Thymus (tissue), 11 donors: ENCODE data around the gene RUSF1. TPM values are rescaled to one million over a fixed set of nuclear protein-coding genes. Genes with fewer than 3 reads are reported as not detected.

Source experiments
- DNase-seq, 9 donors: peaks; one replicate each; pipeline ENCODE4 v3.0.0-alpha.2; 2013; ENCODE audit warnings: low spot score in 9 of 9, low read depth in 6 of 9, missing footprints in 1 of 9
- H3K27ac ChIP-seq, 2 donors: one replicate each; pipeline ENCODE4 v1.5.1; 2013; ENCODE audit warnings: control low read depth in 1 of 2, low read depth in 1 of 2, low read length in 1 of 2, mild to moderate bottlenecking in 1 of 2, moderate library complexity in 1 of 2
- H3K27me3 ChIP-seq, 2 donors: one replicate each; pipeline ENCODE4 v1.5.1; 2013; ENCODE audit warnings: low read length in 1 of 2; ENCODE audit not compliant: control insufficient read depth in 2 of 2, insufficient read depth in 1 of 2
- H3K36me3 ChIP-seq, 2 donors: one replicate each; pipeline ENCODE4 v1.5.1; 2013; ENCODE audit warnings: low read length in 1 of 2, mild to moderate bottlenecking in 1 of 2, moderate library complexity in 1 of 2; ENCODE audit not compliant: control insufficient read depth in 2 of 2, insufficient read depth in 2 of 2
- H3K4me1 ChIP-seq, 2 donors: one replicate each; pipeline ENCODE4 v1.5.1; 2013; ENCODE audit warnings: low read length in 2 of 2; ENCODE audit not compliant: control insufficient read depth in 2 of 2, insufficient read depth in 2 of 2
- H3K4me3 ChIP-seq, 2 donors: one replicate each; pipeline ENCODE4 v1.5.1; 2013; ENCODE audit warnings: low read length in 2 of 2, control low read depth in 1 of 2, mild to moderate bottlenecking in 1 of 2
- H3K9me3 ChIP-seq, 2 donors: one replicate each; pipeline ENCODE4 v1.5.1; 2013; ENCODE audit warnings: low read length in 1 of 2, mild to moderate bottlenecking in 1 of 2; ENCODE audit not compliant: control insufficient read depth in 2 of 2, insufficient read depth in 1 of 2
- WGBS: extraction: QIAGEN DNeasy Blood & Tissue Kit; methylation state at CpG from one replicate; pipeline ENCODE4 v1.1.7; 2013; 5-methylcytosine and 5-hydroxymethylcytosine counted together
- polyA plus RNA-seq: library from polyadenylated mRNA; stranded (reverse); fragments of 200-250 nt; gene quantifications from one replicate; pipeline ENCODE4 v1.2.3, GENCODE V29; 2013
- total RNA-seq: library from RNA; stranded (reverse); fragments of 120-200 nt; gene quantifications from one replicate; pipeline ENCODE4 v1.2.4, GENCODE V29; 2013
- donor health status: healthy.

Gene RUSF1
- total and polyA plus RNA-seq, 2 donors: 20.8 to 72.9 TPM

GRCh38 chr16:31475946-31476302, 32.3 kb downstream of the RUSF1 start:
- no peak for DNase-seq
- Histone ChIP-seq H3K36me3 (no peaks in the 10 kb centered on the region), H3K4me1 (peaks cover 11 to 25% of the 10 kb centered on the region in 2 donors), H3K27ac (no peak overlapping the region), H3K9me3 (peaks cover 3 to 9% of the 10 kb centered on the region in 2 donors), H3K4me3 (peak overlapping the region; percentile 49 to 59), H3K27me3 (peaks cover 22 to 65% of the 10 kb centered on the region in 2 donors)
- 78% methylated on average over 26 of the region's 26 CpGs for WGBS

GRCh38 chr16:31474773-31475738, 33.1 kb downstream of the RUSF1 start:
- H3K36me3 ChIP-seq: no peaks in the 10 kb centered on the region
- DNase-seq: no peak
- H3K27ac ChIP-seq: no peak overlapping the region
- 95% methylated on average over 12 of the region's 12 CpGs for WGBS
- peaks cover 11 to 25% of the 10 kb centered on the region in 2 donors for H3K4me1 ChIP-seq
- no peak overlapping the region for H3K4me3 ChIP-seq
- peaks cover 3 to 9% of the 10 kb centered on the region in 2 donors for H3K9me3 ChIP-seq
- peaks cover 22 to 67% of the 10 kb centered on the region in 2 donors for H3K27me3 ChIP-seq

- Histone ChIP-seq H3K4me3 (no peak overlapping the region), H3K9me3 (peaks cover 3 to 9% of the 10 kb centered on the region in 2 donors), H3K27ac (no peak overlapping the region), H3K4me1 (peaks cover 11 to 25% of the 10 kb centered on the region in 2 donors), H3K27me3 (peaks cover 22 to 67% of the 10 kb centered on the region in 2 donors), H3K36me3 (no peaks in the 10 kb centered on the region)
- WGBS: 96% methylated on average over 12 of the region's 12 CpGs
- DNase-seq: no peak
These were observed 33.9 kb downstream of the RUSF1 start for GRCh38 chr16:31474173-31474714.

GRCh38 chr16:31473264-31473984, 34.8 kb downstream of the RUSF1 start:
- 98% methylated on average over 17 of the region's 17 CpGs for WGBS
- Histone ChIP-seq H3K4me3 (no peak overlapping the region), H3K27ac (no peak overlapping the region), H3K9me3 (peaks cover 3 to 9% of the 10 kb centered on the region in 2 donors), H3K36me3 (no peaks in the 10 kb centered on the region), H3K4me1 (peaks cover 11 to 25% of the 10 kb centered on the region in 2 donors), H3K27me3 (peaks cover 22 to 67% of the 10 kb centered on the region in 2 donors)
- no peak for DNase-seq

GRCh38 chr16:31472709-31473203, 35.4 kb downstream of the RUSF1 start:
- Histone ChIP-seq H3K27ac (no peak overlapping the region), H3K4me3 (no peak overlapping the region), H3K4me1 (peaks cover 11 to 27% of the 10 kb centered on the region in 2 donors), H3K27me3 (peaks cover 22 to 65% of the 10 kb centered on the region in 2 donors), H3K9me3 (peaks cover 3 to 9% of the 10 kb centered on the region in 2 donors), H3K36me3 (no peaks in the 10 kb centered on the region)
- 70% methylated on average over 20 of the region's 20 CpGs for WGBS
- no peak for DNase-seq

- Histone ChIP-seq H3K36me3 (peaks cover 0 to 4% of the 10 kb centered on the region in 2 donors), H3K9me3 (peaks cover 3 to 9% of the 10 kb centered on the region in 2 donors), H3K4me3 (peak within 1 kb of the TSS; percentile 15 to 38), H3K4me1 (peaks cover 13 to 26% of the 10 kb centered on the region in 2 donors), H3K27ac (peak within 1 kb of the TSS in 1 of 2 donors; percentile 13), H3K27me3 (peaks cover 22 to 58% of the 10 kb centered on the region in 2 donors)
- no peak for DNase-seq
- 4% methylated on average over 62 of the region's 63 CpGs for WGBS
These were observed 36.1 kb downstream of the RUSF1 start, which contains the start of gene TGFB1I1 for GRCh38 chr16:31471875-31472708. TGFB1I1 (plus strand) TSS chr16:31472152; CDS start chr16:31472189, 37 bp downstream.

GRCh38 chr16:31471241-31471874, 36.8 kb downstream of the RUSF1 start:
- 75% methylated on average over 15 of the region's 15 CpGs for WGBS
- peak overlapping the region in 1 of 2 donors; percentile 13 for H3K27ac ChIP-seq
- no peak for DNase-seq
- H3K36me3 ChIP-seq: peaks cover 0 to 11% of the 10 kb centered on the region in 2 donors
- H3K4me1 ChIP-seq: peaks cover 11 to 28% of the 10 kb centered on the region in 2 donors
- peaks cover 3 to 9% of the 10 kb centered on the region in 2 donors for H3K9me3 ChIP-seq
- H3K27me3 ChIP-seq: peaks cover 22 to 54% of the 10 kb centered on the region in 2 donors
- H3K4me3 ChIP-seq: peak overlapping the region in 1 of 2 donors; percentile 38

- WGBS: 94% methylated on average over 3 of the region's 3 CpGs
- no peak for DNase-seq
- Histone ChIP-seq H3K27ac (no peak overlapping the region), H3K9me3 (peaks cover 3 to 9% of the 10 kb centered on the region in 2 donors), H3K27me3 (peaks cover 22 to 47% of the 10 kb centered on the region in 2 donors), H3K4me3 (no peak overlapping the region), H3K36me3 (peaks cover 6 to 16% of the 10 kb centered on the region in 2 donors), H3K4me1 (peaks cover 6 to 23% of the 10 kb centered on the region in 2 donors)
These were observed 37.6 kb downstream of the RUSF1 start for GRCh38 chr16:31470615-31471014.
